ENCODE data around the gene SLC9A4.

The SLC9A4 gene

GRCh38 chr2:102550151-102550550 is 77.1 kb downstream of the SLC9A4 start:
- no peak for TF ChIP-seq CTCF (IDR thresholded peaks at IDR 0.05)

- TF ChIP-seq CTCF (IDR thresholded peaks at IDR 0.05), result no peak
Measured at GRCh38 chr2:102551329-102552096, 78.5 kb downstream of the SLC9A4 start.

GRCh38 chr2:102553601-102554000 is 80.6 kb downstream of the SLC9A4 start:
- TF ChIP-seq CTCF (IDR thresholded peaks at IDR 0.05), result no peak

DNA sequence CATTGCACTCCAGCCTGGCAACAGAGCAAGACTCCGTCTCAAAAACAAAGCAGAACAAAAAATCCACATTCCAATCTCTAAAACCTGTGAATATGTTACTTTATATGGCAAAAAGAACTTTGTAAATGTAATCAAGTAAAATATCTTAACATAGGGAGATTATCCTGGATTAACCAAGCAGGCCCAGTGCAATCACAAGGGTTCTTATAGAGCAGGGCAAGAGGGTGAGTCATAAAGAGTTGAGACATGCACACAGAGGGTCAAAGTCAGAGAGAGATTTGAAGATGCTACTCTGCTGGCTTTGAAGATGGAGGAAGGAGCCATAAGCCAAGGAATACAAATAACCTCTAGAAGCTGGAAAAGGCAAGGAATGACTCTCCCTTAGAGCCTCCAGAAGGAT is 85.4 kb downstream of the SLC9A4 start:
- TF ChIP-seq CTCF (IDR thresholded peaks at IDR 0.05), result no peak

DNA sequence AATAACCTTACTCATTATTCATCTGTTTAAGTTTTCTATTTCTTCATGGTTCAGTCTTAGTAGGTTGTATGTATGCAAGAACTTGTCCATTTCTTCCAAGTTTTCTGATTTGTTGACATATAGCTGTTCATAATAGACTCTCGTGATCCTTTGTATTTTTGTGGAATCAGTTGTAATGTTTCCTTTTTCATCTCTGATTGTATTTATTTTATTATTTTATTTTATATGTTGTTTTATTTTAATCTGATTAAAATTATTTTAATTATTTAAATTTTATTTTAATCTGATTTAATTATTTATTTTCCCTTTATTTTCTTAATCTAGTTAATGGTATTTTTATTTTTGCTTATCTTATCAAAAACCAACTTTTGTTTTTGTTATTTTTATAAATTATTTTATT is 102.9 kb downstream of the SLC9A4 start:
- TF ChIP-seq CTCF (IDR thresholded peaks at IDR 0.05), result no peak

DNA sequence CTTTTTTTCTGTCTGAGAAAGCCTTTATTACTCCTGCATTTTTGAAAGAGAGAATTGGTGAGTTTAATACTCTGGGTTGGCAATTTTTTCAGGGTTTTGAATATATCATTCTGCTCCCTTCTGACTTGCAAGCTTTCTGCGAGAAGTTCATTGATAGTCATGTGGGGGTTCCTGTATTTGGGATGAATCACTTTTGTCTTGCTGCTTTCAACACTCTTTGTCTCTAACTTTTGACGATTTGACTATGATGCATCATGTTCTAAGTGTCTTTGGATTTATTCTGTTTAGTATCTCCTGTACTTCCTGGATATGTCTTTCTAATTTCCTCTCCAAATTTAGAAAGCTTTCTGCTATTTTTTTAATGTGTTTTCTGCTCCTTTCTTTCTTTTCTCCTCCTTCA is 105.3 kb downstream of the SLC9A4 start:
- no peak for TF ChIP-seq CTCF (IDR thresholded peaks at IDR 0.05)

- TF ChIP-seq CTCF (IDR thresholded peaks at IDR 0.05), result no peak
Measured at GRCh38 chr2:102581911-102582310, 108.9 kb downstream of the SLC9A4 start.

- TF ChIP-seq CTCF (IDR thresholded peaks at IDR 0.05), result no peak
Measured at GRCh38 chr2:102582845-102583244, 109.8 kb downstream of the SLC9A4 start.
